K562 (cell line): Measurements from ENCODE around the gene SLC32A1. TPM values are rescaled to one million over a fixed set of nuclear protein-coding genes. Genes with fewer than 3 reads are reported as not detected.

ENCODE experiments used
- ATAC-seq: fragments of 200-7000 bp; cut with Tn5 transposase; 3 replicates; pipeline ENCODE4 v1.9.1; 2020; ENCODE audit warnings: moderate library complexity
- BruUV-seq: library from RNA; stranded (reverse); fragments of 400-500 nt; replicated peaks from 2 replicates; lab custom pipeline; 2021; lab: Mats Ljungman, UMichigan
- CTCF ChIA-PET: fragments of 300-600 bp; formaldehyde crosslinking; extraction: SDS; loops from one replicate; lab custom pipeline; 2021; ENCODE audit warnings: low intra/inter-chr PET ratio; lab: Yijun Ruan, JAX
- POLR2A ChIA-PET: fragments of 300-600, 350-650 bp; sonication (Branson Sonifier 250); formaldehyde crosslinking; extraction: SDS; loops from one replicate; lab custom pipeline; 2021; ENCODE audit warnings: antibody characterized with exemption, inconsistent platforms; lab: Yijun Ruan, JAX
- DNase-seq, 4 experiments: peaks; one replicate each; pipeline versions ENCODE4 v3.0.0 to v3.0.0-alpha.2; 2011 to 2018; ENCODE audit warnings: low spot score in 3 of 4, mixed read lengths in 3 of 4; ENCODE audit errors: extremely low read depth in 1 of 4
- FAIRE-seq: peaks from 2 replicates; lab custom pipeline; 2011; peaks lifted over from hg19 to GRCh38; lab: Jason Lieb, UNC
- H2AFZ ChIP-seq: 2 replicates; pipeline ENCODE4 v1.6.0; 2011; ENCODE audit warnings: low read depth, low read length, control low read depth, inconsistent platforms
- H3K27ac ChIP-seq: fragments of 200-600 bp; 3 replicates; pipeline ENCODE4 v1.8.0; 2011; ENCODE audit warnings: low read depth, mild to moderate bottlenecking, control low read depth, inconsistent platforms, low read length, moderate library complexity, mixed read lengths; ENCODE audit errors: extremely low read depth
- H3K27me3 ChIP-seq, 2 experiments: fragments of 300-600 bp in 1 of 2; 2 replicates in 1 of 2; 3 replicates in 1 of 2; pipeline versions ENCODE4 v1.6.0 to v1.8.0; 2011; ENCODE audit warnings: inconsistent platforms in 2 of 2, low read length in 2 of 2, mild to moderate bottlenecking in 1 of 2, mixed read lengths in 1 of 2, moderate library complexity in 1 of 2; ENCODE audit not compliant: control insufficient read depth in 2 of 2, insufficient read depth in 2 of 2
- H3K36me3 ChIP-seq: fragments of 300-600 bp; 3 replicates; pipeline ENCODE4 v1.8.0; 2011; ENCODE audit warnings: mild to moderate bottlenecking, low read length, inconsistent platforms; ENCODE audit not compliant: control insufficient read depth, insufficient read depth
- H3K4me1 ChIP-seq, 2 experiments: fragments of 200-600 bp in 1 of 2; replicated peaks in 1 of 2; 2 replicates in 1 of 2; 3 replicates in 1 of 2; pipeline versions ENCODE4 v1.5.1 to v1.8.0; 2011; ENCODE audit warnings: inconsistent platforms in 2 of 2, low read length in 2 of 2, mild to moderate bottlenecking in 1 of 2, mixed read lengths in 1 of 2, moderate library complexity in 1 of 2; ENCODE audit not compliant: control insufficient read depth in 2 of 2, insufficient read depth in 2 of 2
- H3K4me2 ChIP-seq: 2 replicates; pipeline ENCODE4 v1.6.1; 2011; ENCODE audit warnings: low read length, control low read depth, inconsistent platforms, mixed read lengths; ENCODE audit not compliant: insufficient read depth
- H3K4me3 ChIP-seq: fragments of 200-600 bp; sonication (generic), shearing (Covaris generic); 2 replicates; pipeline ENCODE4 v1.5.1; 2016; ENCODE audit warnings: control low read depth, inconsistent platforms
- H3K79me2 ChIP-seq: fragments of 200-600 bp; 3 replicates; pipeline ENCODE4 v1.8.0; 2011; ENCODE audit warnings: low read length, inconsistent platforms; ENCODE audit not compliant: control insufficient read depth, insufficient read depth
- H3K9ac ChIP-seq, 2 experiments: 2 replicates each; pipeline versions ENCODE4 v1.6.0 to v1.6.1; 2011; ENCODE audit warnings: low read depth in 2 of 2, low read length in 2 of 2, control low read depth in 1 of 2, inconsistent platforms in 1 of 2, mild to moderate bottlenecking in 1 of 2, mixed read lengths in 1 of 2; ENCODE audit not compliant: insufficient read depth in 1 of 2
- H3K9me1 ChIP-seq: one replicate; pipeline ENCODE4 v1.6.0; 2011; ENCODE audit warnings: inconsistent platforms, mild to moderate bottlenecking, low read length, moderate library complexity; ENCODE audit not compliant: control insufficient read depth, insufficient read depth
- H3K9me3 ChIP-seq: replicated peaks from 2 replicates; pipeline ENCODE4 v1.5.1; 2011; ENCODE audit warnings: low read depth, low read length, inconsistent platforms; ENCODE audit not compliant: control insufficient read depth, insufficient read depth
- H4K20me1 ChIP-seq: replicated peaks from 2 replicates; pipeline ENCODE4 v1.6.1; 2011; ENCODE audit warnings: low read length, inconsistent platforms, mixed read lengths; ENCODE audit not compliant: control insufficient read depth, insufficient read depth
- DACH1 ChIP-seq: fragments of 450-650 bp; IDR thresholded peaks from 2 replicates; pipeline ENCODE4 v1.6.1; 2018; ENCODE audit not compliant: partially characterized antibody
- ILK ChIP-seq: fragments of 450-650 bp; IDR thresholded peaks from 2 replicates; pipeline ENCODE4 v1.6.1; 2016; ENCODE audit warnings: missing genetic modification characterization, low read depth, mild to moderate bottlenecking, missing compliant biosample characterization, moderate library complexity, borderline replicate concordance
- NFIC ChIP-seq: fragments of 450-650 bp; IDR thresholded peaks from 2 replicates; pipeline ENCODE4 v1.6.1; 2017; ENCODE audit warnings: mild to moderate bottlenecking, inconsistent platforms
- RBFOX2 ChIP-seq: fragments of 200-400 bp; formaldehyde crosslinking; IDR thresholded peaks from 2 replicates; pipeline ENCODE4 v1.6.1; 2017; ENCODE audit warnings: low read depth, mild to moderate bottlenecking, low read length, moderate library complexity
- ZBTB33 ChIP-seq: sonication (generic); formaldehyde crosslinking; IDR thresholded peaks from 2 replicates; pipeline ENCODE4 v1.8.1; 2023; ENCODE audit warnings: mild to moderate bottlenecking, missing genetic modification reagents
- ZNF146 ChIP-seq: IDR thresholded peaks from one replicate; pipeline ENCODE4 v1.6.1; 2018; ENCODE audit warnings: missing compliant biosample characterization; ENCODE audit not compliant: unreplicated experiment
- ZNF707 ChIP-seq: fragments of 250-450 bp; sonication (Bioruptor Pico); conservative IDR thresholded peaks from 2 replicates; pipeline ENCODE4 v1.8.0; 2022; ENCODE audit warnings: inconsistent platforms, mild to moderate bottlenecking, moderate library complexity
- WGBS: fragments of 100-300 bp; shearing (Covaris generic); methylation state at CpG from one replicate; pipeline ENCODE4 v1.1.6; 2016; ENCODE audit warnings: low coverage, mixed read lengths; ENCODE audit not compliant: insufficient coverage; ENCODE audit errors: missing lambda C conversion rate; 5-methylcytosine and 5-hydroxymethylcytosine counted together
- in situ Hi-C: fragments of 300-500 bp; cut with MboI; formaldehyde crosslinking; loops from 4 replicates; pipeline ENCODE4 v1.15.0; 2018; ENCODE audit warnings: inconsistent platforms, mixed read lengths
- intact Hi-C: fragments of 100-400 bp; cut with micrococcal nuclease; formaldehyde crosslinking; loops from 2 replicates; pipeline ENCODE4 v1.14.2; 2022
- polyA plus RNA-seq, 8 experiments: library from polyadenylated mRNA; depleted of rRNA in 4 of 8; stranded (reverse) in 5 of 8; unstranded in 3 of 8; fragments of >200 nt; fragmentation: Nextera tagmentation in 2 of 8; fragmentation: Illumina TruSeq in 1 of 8; extraction: Ambion mirVana in 2 of 8; extraction: Trizol in 1 of 8; gene quantifications; 2 replicates each; pipeline versions ENCODE4 v1.2.1 to v1.2.3, GENCODE V29; 2011 to 2014; ENCODE audit warnings: inconsistent platforms in 1 of 8, missing spikeins in 1 of 8
- total RNA-seq, 7 experiments: library from RNA; depleted of rRNA in 6 of 7; stranded (reverse); fragments of >200 nt in 6 of 7; fragmentation: Illumina TruSeq in 2 of 7; extraction: Trizol in 2 of 7; gene quantifications; 2 replicates each; pipeline versions ENCODE4 v1.2.1 to v1.2.3, GENCODE V29; 2011 to 2021; ENCODE audit warnings: low replicate concordance in 1 of 7

Gene SLC32A1
- total and polyA plus RNA-seq, 9 of the 15 experiments (the other 6 are each of a cell fraction or from before 2014, with no cell fraction given) = not detected

DNA sequence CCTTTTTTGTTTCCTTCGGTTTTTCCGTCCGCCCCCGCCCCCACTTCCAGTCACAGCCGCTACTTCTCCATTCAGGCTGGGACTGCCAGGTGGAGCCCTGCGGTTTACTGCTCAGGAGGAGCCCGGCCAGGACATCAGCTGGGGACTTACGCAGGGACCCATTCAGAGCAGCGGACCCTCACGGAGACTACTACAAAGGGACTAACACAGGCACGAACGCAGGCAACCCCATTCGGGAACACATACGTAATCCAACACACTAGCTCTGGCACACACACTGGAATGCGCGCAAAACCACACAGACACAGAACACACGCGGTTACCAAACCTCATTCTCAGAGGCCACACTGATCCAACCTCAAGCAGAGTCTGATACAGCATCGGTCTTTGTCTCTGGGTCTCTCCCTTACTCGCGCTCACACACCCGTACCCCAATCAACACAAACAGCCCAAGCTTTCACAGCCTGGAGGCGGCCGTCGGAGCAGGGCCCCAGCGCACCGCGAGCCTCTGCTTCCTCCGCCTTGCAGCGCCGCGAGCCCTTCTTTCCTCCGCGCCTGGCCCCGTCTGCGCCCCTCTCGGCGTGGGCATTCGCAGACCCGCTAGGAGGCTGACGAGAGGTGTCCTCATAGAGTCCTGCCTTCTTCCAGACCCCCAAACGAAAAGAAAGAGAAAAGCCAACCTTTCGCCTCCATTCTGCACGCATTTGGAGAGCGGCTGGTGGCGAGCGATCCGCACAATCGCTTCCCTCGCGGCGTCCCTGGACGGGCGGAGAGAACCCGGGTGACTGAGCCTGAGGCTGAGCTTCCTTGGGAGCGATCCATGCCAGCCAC lies 1.1 kb upstream of the SLC32A1 start (continued):
- TF ChIP-seq DACH1 (no peak), NFIC (no peak)

DNA sequence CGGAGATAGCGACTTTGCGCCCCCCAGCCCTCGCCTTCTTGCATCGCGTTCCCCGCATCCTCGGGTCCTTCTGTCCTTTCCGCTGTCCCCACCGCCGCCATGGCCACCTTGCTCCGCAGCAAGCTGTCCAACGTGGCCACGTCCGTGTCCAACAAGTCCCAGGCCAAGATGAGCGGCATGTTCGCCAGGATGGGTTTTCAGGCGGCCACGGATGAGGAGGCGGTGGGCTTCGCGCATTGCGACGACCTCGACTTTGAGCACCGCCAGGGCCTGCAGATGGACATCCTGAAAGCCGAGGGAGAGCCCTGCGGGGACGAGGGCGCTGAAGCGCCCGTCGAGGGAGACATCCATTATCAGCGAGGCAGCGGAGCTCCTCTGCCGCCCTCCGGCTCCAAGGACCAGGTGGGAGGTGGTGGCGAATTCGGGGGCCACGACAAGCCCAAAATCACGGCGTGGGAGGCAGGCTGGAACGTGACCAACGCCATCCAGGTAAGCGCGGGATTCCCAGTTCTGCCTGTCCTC lies 401 bp downstream of the SLC32A1 start:
- Histone ChIP-seq H3K79me2 (no peaks in the 10 kb centered on the region), H3K9me1 (no peaks in the 10 kb centered on the region), H3K4me1 (peaks cover 0 to 45% of the 10 kb centered on the region in 2 experiments; a peak in 3 of 5 replicates), H4K20me1 (peaks cover 15% of the 10 kb centered on the region), H3K36me3 (no peaks in the 10 kb centered on the region), H2AFZ (no peak overlapping the region), H3K4me2 (no peak overlapping the region), H3K27ac (no peak overlapping the region), H3K27me3 (peaks cover 38 to 94% of the 10 kb centered on the region in 2 experiments), H3K9ac (no peak overlapping the region), H3K4me3 (no peak overlapping the region), H3K9me3 (no peaks in the 10 kb centered on the region)
- BruUV-seq = no TSS peak
- ATAC-seq (no peak), DNase-seq (no peak), FAIRE-seq (no peak)
- intact Hi-C loops (loop anchor here (5.0 to 10.0 kb wide), 2 partner anchors 168 to 320 kb away; no protein-coding TSS in a partner anchor), in situ Hi-C loops (no loop called here)
- ChIA-PET POLR2A (interaction anchor here (0.8 kb wide), 1 partner anchor 11 kb away, joined by 4 read pairs; no protein-coding TSS in a partner anchor), CTCF (interaction anchor here (1.4 to 1.9 kb wide), 3 partner anchors 27 to 387 kb away, joined by 3 to 8 read pairs (median 5); no protein-coding TSS in a partner anchor)
- 23% methylated on average over 44 of the region's 46 CpGs for WGBS
- TF ChIP-seq ZNF707 (CRISPR knock-in tag) (no peak), ZBTB33 (CRISPR knock-in tag) (peak; percentile 40; the same call in 1 of the 2 replicates), ILK (tag) (no peak), ZNF146 (CRISPR knock-in tag) (no peak), RBFOX2 (0 out of 2 replicates have a peak, but pooled peaks have one; percentile 17)
